Tibial nerve (tissue), 4 donors: ENCODE data around the gene ZNF219.

ENCODE experiments used
- CTCF ChIP-seq, 5 experiments: fragments of 200-600 bp in 3 of 5; fragments of 450-650 bp in 2 of 5; sonication (generic) in 3 of 5; IDR thresholded peaks; one replicate each; pipeline ENCODE4 v1.5.1; 2016 to 2019; ENCODE audit warnings: antibody characterized with exemption in 5 of 5, mild to moderate bottlenecking in 3 of 5, moderate library complexity in 2 of 5
- EP300 ChIP-seq, 2 donors: sonication (generic); formaldehyde crosslinking; IDR thresholded peaks; one replicate each; pipeline ENCODE4 v1.6.1; 2017; ENCODE audit warnings: antibody characterized with exemption in 2 of 2, mild to moderate bottlenecking in 1 of 2
- POLR2A ChIP-seq, 2 donors: fragments of 450-650 bp; IDR thresholded peaks; one replicate each; pipeline ENCODE4 v1.6.1; 2017; ENCODE audit warnings: antibody characterized with exemption in 2 of 2, mild to moderate bottlenecking in 2 of 2, moderate library complexity in 2 of 2

- TF ChIP-seq POLR2A (IDR thresholded peaks at IDR 0.05) (no peak), CTCF (IDR thresholded peaks at IDR 0.05) (no peak), EP300 (IDR thresholded peaks at IDR 0.05) (no peak)
Measured at GRCh38 chr14:21089877-21090193, 8.6 kb downstream of the ZNF219 start.
